Naive thymus-derived CD4-positive, alpha-beta T cell (primary cell): Measurements from ENCODE around the gene MCM3AP. TPM values are rescaled to one million over a fixed set of nuclear protein-coding genes. Genes with fewer than 3 reads are reported as not detected.

ENCODE experiments used
- ATAC-seq: fragments of 150-1000 bp; cut with Tn5 transposase; 2 replicates; pipeline ENCODE4 v1.10.0; 2021; ENCODE audit warnings: mild to moderate bottlenecking, moderate library complexity
- CTCF ChIA-PET: fragments of 350-600 bp; sonication (Branson Sonifier 250); formaldehyde crosslinking; loops from one replicate; lab custom pipeline; 2021; ENCODE audit warnings: antibody characterized with exemption; lab: Charles Lee
- POLR2A ChIA-PET: fragments of 350-600 bp; sonication (Branson Sonifier 250); formaldehyde crosslinking; loops from one replicate; lab custom pipeline; 2021; ENCODE audit warnings: antibody characterized with exemption, inconsistent platforms; lab: Charles Lee
- DNase-seq, 9 donors: peaks; one replicate each; pipeline versions ENCODE4 v3.0.0 to v3.0.0-alpha.2; 2020 to 2022; ENCODE audit warnings: mixed read lengths in 1 of 9
- H3K27ac ChIP-seq: one replicate; pipeline ENCODE4 v1.7.0; 2013; ENCODE audit warnings: mild to moderate bottlenecking, low read depth, low read length, moderate library complexity
- H3K27me3 ChIP-seq, 2 donors: one replicate each; pipeline ENCODE4 v1.7.0; 2013; ENCODE audit warnings: low read length in 2 of 2, mild to moderate bottlenecking in 2 of 2, moderate library complexity in 2 of 2; ENCODE audit not compliant: control insufficient read depth in 2 of 2, insufficient read depth in 2 of 2
- H3K36me3 ChIP-seq, 3 experiments: 1 replicate in 2 of 3; 2 replicates in 1 of 3; pipeline ENCODE4 v1.7.0; 2013; ENCODE audit warnings: low read length in 3 of 3, mild to moderate bottlenecking in 3 of 3, moderate library complexity in 1 of 3; ENCODE audit not compliant: insufficient read depth in 3 of 3, control insufficient read depth in 2 of 3
- H3K4me1 ChIP-seq, 2 donors: one replicate each; pipeline ENCODE4 v1.7.0; 2013; ENCODE audit warnings: low read length in 2 of 2, mild to moderate bottlenecking in 2 of 2, moderate library complexity in 1 of 2; ENCODE audit not compliant: control insufficient read depth in 2 of 2, insufficient read depth in 2 of 2
- H3K4me3 ChIP-seq: 2 replicates; pipeline ENCODE4 v1.7.0; 2013; ENCODE audit warnings: mild to moderate bottlenecking, low read length
- H3K9me3 ChIP-seq, 3 experiments: 1 replicate in 2 of 3; 2 replicates in 1 of 3; pipeline ENCODE4 v1.7.0; 2013; ENCODE audit warnings: low read length in 3 of 3; ENCODE audit not compliant: control insufficient read depth in 2 of 3
- H3K27ac Mint-ChIP-seq, 9 donors: one replicate each; pipeline ENCODE4 v1.8.0; 2020 to 2022; ENCODE audit warnings: mixed read lengths in 9 of 9, mild to moderate bottlenecking in 8 of 9, moderate library complexity in 5 of 9, inconsistent platforms in 2 of 9
- H3K27me3 Mint-ChIP-seq, 5 donors: one replicate each; pipeline ENCODE4 v1.8.0; 2021 to 2022; ENCODE audit warnings: mixed read lengths in 5 of 5, mild to moderate bottlenecking in 1 of 5
- H3K36me3 Mint-ChIP-seq, 5 donors: one replicate each; pipeline ENCODE4 v1.8.0; 2020 to 2022; ENCODE audit warnings: mixed read lengths in 5 of 5, mild to moderate bottlenecking in 3 of 5, inconsistent platforms in 1 of 5
- H3K4me1 Mint-ChIP-seq, 7 donors: one replicate each; pipeline ENCODE4 v1.8.0; 2020 to 2022; ENCODE audit warnings: mixed read lengths in 7 of 7, mild to moderate bottlenecking in 3 of 7, inconsistent platforms in 1 of 7
- H3K4me3 Mint-ChIP-seq, 10 donors: one replicate each; pipeline ENCODE4 v1.8.0; 2020 to 2022; ENCODE audit warnings: mild to moderate bottlenecking in 10 of 10, mixed read lengths in 10 of 10, moderate library complexity in 6 of 10, inconsistent platforms in 2 of 10
- H3K9me3 Mint-ChIP-seq, 11 donors: one replicate each; pipeline ENCODE4 v1.8.0; 2020 to 2022; ENCODE audit warnings: mixed read lengths in 11 of 11, mild to moderate bottlenecking in 4 of 11, inconsistent platforms in 1 of 11, moderate library complexity in 1 of 11
- intact Hi-C, 2 donors: fragments of 100-400 bp; cut with micrococcal nuclease; formaldehyde crosslinking; loops; one replicate each; pipeline ENCODE4 v1.15.1; 2023
- polyA plus RNA-seq, 2 donors: library from polyadenylated mRNA; unstranded; fragments of 300-500 nt; fragmentation: Illumina TruSeq; gene quantifications; one replicate each; pipeline ENCODE4 v1.2.3, GENCODE V29; 2021
- total RNA-seq, 6 experiments: library from RNA in 5 of 6; stranded (reverse) in 5 of 6; gene quantifications; 1 replicate in 5 of 6; 2 replicates in 1 of 6; pipeline ENCODE4 v1.2.3 and lab custom pipeline; 2021 to 2026

MCM3AP gene
- total and polyA plus RNA-seq, 7 experiments from 2014 or later = 37.3 to 175 (median 124) TPM

DNA sequence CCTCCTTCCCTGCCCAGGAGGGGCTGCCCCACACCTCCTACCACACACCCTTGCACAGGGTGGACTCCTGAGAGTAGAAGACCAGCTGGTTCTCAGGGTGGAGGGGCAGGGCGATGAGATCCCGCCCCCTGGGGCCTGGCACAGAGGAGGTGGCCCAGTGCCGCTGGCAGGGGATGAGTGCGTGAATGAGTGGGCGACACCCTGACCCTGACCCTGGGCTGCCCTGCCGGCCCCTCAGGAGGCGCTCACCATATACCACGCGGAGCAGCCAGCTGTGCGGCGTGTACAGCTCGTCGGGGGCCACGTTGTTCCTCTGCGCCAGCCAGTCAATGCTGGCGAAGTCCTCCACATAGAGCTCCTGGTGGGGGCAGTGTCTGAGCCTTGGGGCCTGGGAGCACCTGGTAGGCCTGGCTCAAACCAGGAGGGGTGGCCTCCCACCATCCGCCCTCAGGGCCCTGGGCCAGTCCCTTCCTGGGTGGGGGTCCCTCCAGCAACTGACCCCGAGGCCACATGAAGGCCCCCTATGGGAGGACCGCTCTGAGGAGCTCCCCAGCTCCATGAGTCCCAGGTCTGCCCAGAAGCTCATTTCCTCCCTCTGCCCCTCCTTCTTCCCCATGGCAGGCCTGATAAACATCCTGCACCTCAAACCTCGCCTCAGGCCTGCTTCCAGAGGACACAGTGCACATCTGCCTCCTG, 69.8 kb downstream of the MCM3AP start:
- ATAC-seq = no peak
- DNase-seq = no peak
- CTCF ChIA-PET = no interaction called here
- POLR2A ChIA-PET = no interaction called here
- no peaks in the 10 kb centered on the region for H3K9me3 ChIP-seq
- no peak overlapping the region for H3K27ac ChIP-seq
- Mint-ChIP-seq H3K4me3 (no peak overlapping the region), H3K27ac (no peak overlapping the region), H3K9me3 (no peaks in the 10 kb centered on the region), H3K27me3 (no peaks in the 10 kb centered on the region), H3K36me3 (peaks cover 0 to 7% (median 6%) of the 10 kb centered on the region in 5 donors), H3K4me1 (peaks cover 0 to 7% (median 3%) of the 10 kb centered on the region in 7 donors)
- H3K4me3 ChIP-seq = no peak overlapping the region
- H3K27me3 ChIP-seq = no peaks in the 10 kb centered on the region
- H3K4me1 ChIP-seq = no peaks in the 10 kb centered on the region
- intact Hi-C loops = no loop called here
- peaks cover 0 to 60% (median 0%) of the 10 kb centered on the region in 3 experiments for H3K36me3 ChIP-seq

DNA sequence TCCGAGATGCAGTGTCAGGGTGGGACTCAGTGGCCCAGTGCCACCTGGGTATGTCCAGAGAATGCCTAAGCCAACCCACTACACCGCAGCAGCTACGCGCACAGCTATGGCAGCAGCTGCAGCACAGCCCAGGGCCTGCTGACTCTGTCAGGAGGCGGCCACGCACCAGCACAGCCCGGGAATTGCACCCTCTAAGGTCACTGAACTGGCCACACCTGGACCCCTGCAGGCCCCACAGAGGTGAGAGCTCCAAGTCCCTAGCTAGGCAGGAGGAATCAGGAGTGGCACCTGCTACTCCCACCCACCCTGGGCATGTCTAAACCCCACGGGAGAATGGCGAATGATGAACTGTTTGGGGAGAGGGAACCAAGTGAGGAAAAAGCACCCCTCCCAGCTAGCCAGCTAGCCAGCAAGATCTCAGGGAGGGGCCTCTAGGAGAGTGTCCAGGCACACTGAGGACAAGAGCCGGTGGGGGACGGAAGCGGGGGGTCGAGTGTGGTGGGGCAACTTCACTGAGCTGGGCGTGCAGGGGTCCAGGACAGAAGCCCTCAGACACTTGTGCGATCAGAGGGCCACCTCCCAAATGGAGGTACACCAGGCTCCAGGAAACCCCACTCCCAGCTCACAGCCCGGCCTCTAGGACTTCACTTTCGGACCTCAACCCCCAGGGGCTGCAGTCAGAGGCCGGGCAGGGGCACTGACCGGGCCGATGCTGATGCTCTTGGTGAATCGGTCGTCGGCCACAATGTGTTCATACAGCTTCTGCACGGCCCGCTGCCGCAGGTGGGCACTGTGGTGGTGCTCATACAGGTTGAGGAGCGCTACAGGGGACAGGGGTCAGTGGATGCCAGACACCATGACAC, 70.7 kb downstream of the MCM3AP start:
- H3K36me3 ChIP-seq = peaks cover 0 to 58% (median 0%) of the 10 kb centered on the region in 3 experiments
- Mint-ChIP-seq H3K4me1 (peaks cover 0 to 3% (median 0%) of the 10 kb centered on the region in 7 donors), H3K4me3 (no peak overlapping the region), H3K27ac (no peak overlapping the region), H3K9me3 (no peaks in the 10 kb centered on the region), H3K36me3 (peaks cover 0 to 2% (median under 1%) of the 10 kb centered on the region in 5 donors), H3K27me3 (no peaks in the 10 kb centered on the region)
- ATAC-seq = no peak
- no peaks in the 10 kb centered on the region for H3K4me1 ChIP-seq
- H3K9me3 ChIP-seq = no peaks in the 10 kb centered on the region
- H3K4me3 ChIP-seq = no peak overlapping the region
- CTCF ChIA-PET = no interaction called here
- intact Hi-C loops = no loop called here
- POLR2A ChIA-PET = no interaction called here
- H3K27ac ChIP-seq = no peak overlapping the region
- no peaks in the 10 kb centered on the region for H3K27me3 ChIP-seq
- no peak for DNase-seq

DNA sequence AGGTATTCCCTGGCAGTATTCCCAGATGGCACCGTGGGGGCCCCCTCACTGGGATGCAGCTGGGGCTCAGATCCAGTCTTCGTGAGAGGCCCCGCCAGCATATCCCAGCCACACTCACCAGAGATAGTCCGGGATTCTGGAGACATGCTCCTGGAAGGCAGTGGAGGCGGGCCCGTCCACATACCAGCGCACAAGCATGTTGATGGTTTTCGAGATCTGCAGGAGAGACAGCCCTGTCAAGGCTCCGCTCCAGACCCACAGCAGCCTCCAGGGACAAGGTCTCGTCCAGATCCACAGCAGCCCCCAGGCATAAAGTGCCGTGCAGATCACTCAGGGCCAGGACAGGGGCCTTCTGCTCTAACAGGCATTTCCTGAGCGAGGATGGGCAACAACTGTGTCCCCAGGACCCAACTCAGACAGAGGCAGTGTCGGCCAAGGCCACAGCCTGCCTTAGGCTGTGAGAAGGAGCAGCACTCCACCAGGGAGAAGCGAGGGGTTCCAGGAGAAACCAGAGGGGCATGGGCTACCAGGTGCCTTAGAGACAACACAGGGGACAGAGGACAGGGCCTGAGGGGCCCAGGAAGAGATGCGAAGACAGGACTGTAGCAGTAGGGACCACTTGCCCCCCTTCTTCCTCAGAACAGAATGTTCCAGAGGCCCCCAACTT, 71.7 kb downstream of the MCM3AP start:
- H3K4me3 ChIP-seq = no peak overlapping the region
- H3K36me3 ChIP-seq = peaks cover 0 to 57% (median 0%) of the 10 kb centered on the region in 3 experiments
- intact Hi-C loops = no loop called here
- no peaks in the 10 kb centered on the region for H3K4me1 ChIP-seq
- no peaks in the 10 kb centered on the region for H3K27me3 ChIP-seq
- H3K27ac ChIP-seq = no peak overlapping the region
- H3K9me3 Mint-ChIP-seq = no peaks in the 10 kb centered on the region
- no peak overlapping the region for H3K4me3 Mint-ChIP-seq
- H3K4me1 Mint-ChIP-seq = peaks cover 0 to 3% (median 0%) of the 10 kb centered on the region in 7 donors
- POLR2A ChIA-PET = no interaction called here
- DNase-seq (no peak), ATAC-seq (no peak)
- CTCF ChIA-PET = no interaction called here
- no peaks in the 10 kb centered on the region for H3K9me3 ChIP-seq
- peaks cover 0 to 6% (median 1%) of the 10 kb centered on the region in 5 donors for H3K36me3 Mint-ChIP-seq
- peak overlapping the region in 1 of 9 donors; percentile 20 for H3K27ac Mint-ChIP-seq
- H3K27me3 Mint-ChIP-seq = no peaks in the 10 kb centered on the region

DNA sequence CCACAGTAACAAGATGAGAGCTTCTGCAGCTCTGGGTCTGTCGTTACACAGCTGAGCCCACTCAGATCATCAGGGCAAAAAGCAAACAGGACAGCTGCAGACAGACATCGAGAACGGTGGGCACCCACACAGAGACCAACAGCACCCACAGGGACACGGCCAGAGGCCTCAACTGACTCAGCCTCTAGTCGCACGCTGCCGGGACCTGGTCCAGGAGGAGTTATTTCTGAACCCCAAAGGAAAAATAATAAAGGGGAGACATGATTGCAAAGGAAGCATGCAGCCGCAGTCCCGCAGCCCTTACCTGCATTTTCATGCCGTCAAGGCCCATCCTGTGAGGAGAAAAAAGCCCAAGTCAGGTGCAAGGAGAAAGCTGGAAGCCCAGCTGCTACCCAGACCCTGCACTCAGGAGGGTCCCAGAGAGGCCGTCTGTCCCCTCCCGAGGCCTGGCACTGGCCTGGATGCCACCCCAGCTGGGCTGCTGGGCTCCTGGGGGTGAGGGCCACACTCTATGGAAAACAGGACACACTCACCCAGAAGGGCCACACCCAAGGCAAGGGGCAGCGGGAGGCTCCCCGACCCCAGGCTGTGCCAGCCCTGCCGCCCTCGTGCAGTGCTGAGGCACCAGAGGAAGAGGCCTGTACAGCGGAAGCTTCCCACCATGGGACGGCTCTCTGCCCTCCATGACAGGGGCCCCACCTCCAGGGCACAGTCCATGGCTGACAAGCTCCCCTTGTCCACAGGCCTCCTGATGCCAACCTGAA, 72.5 kb downstream of the MCM3AP start:
- intact Hi-C loops = no loop called here
- ChIA-PET CTCF (no interaction called here), POLR2A (no interaction called here)
- DNase-seq = no peak
- no peak overlapping the region for H3K27ac ChIP-seq
- peaks cover 0 to 65% (median 0%) of the 10 kb centered on the region in 3 experiments for H3K36me3 ChIP-seq
- H3K4me3 ChIP-seq = no peak overlapping the region
- peak overlapping the region in 1 of 9 donors; percentile 20 for H3K27ac Mint-ChIP-seq
- no peaks in the 10 kb centered on the region for H3K27me3 Mint-ChIP-seq
- H3K9me3 Mint-ChIP-seq = no peaks in the 10 kb centered on the region
- peaks cover 0 to 6% (median 1%) of the 10 kb centered on the region in 5 donors for H3K36me3 Mint-ChIP-seq
- H3K9me3 ChIP-seq = no peaks in the 10 kb centered on the region
- peaks cover 0 to 3% (median 0%) of the 10 kb centered on the region in 7 donors for H3K4me1 Mint-ChIP-seq
- H3K27me3 ChIP-seq = no peaks in the 10 kb centered on the region
- ATAC-seq = no peak
- no peak overlapping the region for H3K4me3 Mint-ChIP-seq
- no peaks in the 10 kb centered on the region for H3K4me1 ChIP-seq

DNA sequence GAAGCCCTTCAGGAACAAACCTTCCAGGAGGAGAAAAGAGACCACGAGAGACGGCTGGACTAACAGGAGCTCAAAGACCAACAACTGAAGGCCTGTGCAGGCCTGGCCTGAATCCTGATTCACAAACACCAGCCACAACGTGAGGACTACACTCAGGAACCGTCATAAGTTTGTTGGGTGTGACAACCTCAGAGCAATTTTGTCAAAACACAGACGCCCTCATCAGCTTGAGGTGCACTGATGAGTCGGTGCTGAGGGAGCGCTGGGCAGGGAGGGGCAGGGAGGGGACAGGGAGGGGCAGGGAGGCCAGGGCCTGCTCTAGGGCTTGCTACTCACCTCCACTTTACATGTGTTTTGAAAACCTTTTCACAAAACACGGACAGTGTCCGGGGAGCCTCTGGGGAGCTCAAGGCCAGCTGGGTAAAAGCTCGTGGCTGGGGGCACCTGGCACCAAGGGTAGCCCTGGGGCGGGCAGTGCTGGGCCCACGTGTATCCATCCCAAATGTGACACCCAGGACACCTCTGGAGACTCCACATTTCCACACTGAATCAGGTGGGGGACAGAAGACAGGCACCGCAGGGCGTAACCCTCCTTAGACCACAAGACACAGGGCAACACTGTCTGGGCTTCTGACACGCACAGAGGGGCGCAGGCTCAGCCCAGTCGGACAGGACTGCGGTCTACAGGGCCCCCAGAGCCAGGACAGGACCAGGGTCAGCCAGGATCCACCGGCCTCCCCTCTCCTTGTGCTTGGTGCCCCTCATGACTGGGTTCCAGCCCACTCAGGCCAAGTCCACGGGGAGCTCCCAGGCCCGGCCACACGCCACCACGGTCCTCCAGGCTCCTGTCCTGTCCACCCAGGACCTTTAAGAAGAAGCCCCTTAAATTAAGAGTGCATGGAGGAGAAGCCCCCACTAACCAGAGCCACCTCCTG, 73.4 kb downstream of the MCM3AP start:
- H3K36me3 Mint-ChIP-seq = peaks cover 0 to 6% (median 3%) of the 10 kb centered on the region in 5 donors
- no peak overlapping the region for H3K27ac Mint-ChIP-seq
- H3K27ac ChIP-seq = no peak overlapping the region
- DNase-seq = no peak
- H3K27me3 ChIP-seq = no peaks in the 10 kb centered on the region
- no peaks in the 10 kb centered on the region for H3K27me3 Mint-ChIP-seq
- H3K36me3 ChIP-seq = peaks cover 0 to 70% (median 0%) of the 10 kb centered on the region in 3 experiments
- H3K4me3 ChIP-seq = no peak overlapping the region
- ATAC-seq = no peak
- no peaks in the 10 kb centered on the region for H3K9me3 ChIP-seq
- H3K4me3 Mint-ChIP-seq = no peak overlapping the region
- H3K9me3 Mint-ChIP-seq = no peaks in the 10 kb centered on the region
- CTCF ChIA-PET = no interaction called here
- H3K4me1 Mint-ChIP-seq = peaks cover 0 to 3% (median 0%) of the 10 kb centered on the region in 7 donors
- POLR2A ChIA-PET = no interaction called here
- H3K4me1 ChIP-seq = no peaks in the 10 kb centered on the region
- intact Hi-C loops = no loop called here
